Astrocyte (in vitro differentiated cells and primary cell): ENCODE data around the gene PSKH1. TPM values are rescaled to one million over a fixed set of nuclear protein-coding genes. Genes with fewer than 3 reads are reported as not detected.

Source experiments
- total RNA-seq: library from RNA; stranded (reverse); gene quantifications from 2 replicates; pipeline ENCODE4 v1.2.1, GENCODE V29; 2021

Gene PSKH1
- total RNA-seq, 1 donor from 2014 or later: 27.3 TPM

Other genes starting within 250 kb of the PSKH1 start
- 2.0 TPM in 2 replicates for gene CARMIL2, start 248.1 kb upstream of the PSKH1 start, total RNA-seq
- 11.8 and 13.5 TPM in 2 replicates for gene ACD, start 233.0 kb upstream of the PSKH1 start, total RNA-seq
- gene PARD6A, start 232.3 kb upstream of the PSKH1 start, total RNA-seq: 1.2 and 1.4 TPM in 2 replicates
- 6.0 and 8.5 TPM in 2 replicates for gene ENKD1, start 226.5 kb upstream of the PSKH1 start, total RNA-seq
- 0.32 and 1.6 TPM in 2 replicates for gene C16orf86, start 226.4 kb upstream of the PSKH1 start, total RNA-seq
- 31.3 and 32.4 TPM in 2 replicates for gene GFOD2, start 173.9 kb upstream of the PSKH1 start, total RNA-seq
- 14.2 and 15.7 TPM in 2 replicates for gene RANBP10, start 86.7 kb upstream of the PSKH1 start, total RNA-seq
- 1.3 and 1.5 TPM in 2 replicates for gene TSNAXIP1, start 86.4 kb upstream of the PSKH1 start, total RNA-seq
- gene THAP11, start 50.9 kb upstream of the PSKH1 start, total RNA-seq: 16.5 and 18.1 TPM in 2 replicates
- gene NUTF2, start 46.3 kb upstream of the PSKH1 start, total RNA-seq: 214 and 224 TPM in 2 replicates
- 67.3 and 79.3 TPM in 2 replicates for gene CENPT, start 45.6 kb upstream of the PSKH1 start, total RNA-seq
- gene EDC4, start 20.2 kb upstream of the PSKH1 start, total RNA-seq: 61.5 and 64.8 TPM in 2 replicates
- gene NRN1L, start 8.4 kb upstream of the PSKH1 start, total RNA-seq: 0.82 and 0.91 TPM in 2 replicates
- 1.1 and 1.2 TPM in 2 replicates for gene CTRL, start 38.6 kb downstream of the PSKH1 start, total RNA-seq
- 35.8 and 38.8 TPM in 2 replicates for gene PSMB10, start 43.6 kb downstream of the PSKH1 start, total RNA-seq
- 33.7 and 37.9 TPM in 2 replicates for gene LCAT, start 50.9 kb downstream of the PSKH1 start, total RNA-seq
- 114 and 118 TPM in 2 replicates for gene SLC12A4, start 75.4 kb downstream of the PSKH1 start, total RNA-seq
- gene DPEP3, start 87.2 kb downstream of the PSKH1 start, total RNA-seq: not detected in 2 replicates
- gene DPEP2, start 106.2 kb downstream of the PSKH1 start, total RNA-seq: not detected in 2 replicates
- gene DPEP2NB, start 122.7 kb downstream of the PSKH1 start, total RNA-seq: not detected in 2 replicates
- 5.5 and 6.2 TPM in 2 replicates for gene DDX28, start 130.0 kb downstream of the PSKH1 start, total RNA-seq
- gene DUS2, start 130.0 kb downstream of the PSKH1 start, total RNA-seq: 14.0 and 14.9 TPM in 2 replicates
- 32.4 and 34.0 TPM in 2 replicates for gene NFATC3, start 192.1 kb downstream of the PSKH1 start, total RNA-seq